ENCODE data around the gene CCDC78. TPM values are rescaled to one million over a fixed set of nuclear protein-coding genes. Genes with fewer than 3 reads are reported as not detected.

The CCDC78 gene
- total and polyA plus RNA-seq, 2 experiments from 2014 or later: 10.5 to 12.6 TPM

- Mint-ChIP-seq H3K36me3 (ENCODE audit: low read depth) (no peaks in the 10 kb centered on the region), H3K4me1 (peaks cover 10% of the 10 kb centered on the region), H3K4me3 (no peak overlapping the region), H3K27ac (no peak overlapping the region), H3K27me3 (ENCODE audit: insufficient read depth, low read depth, poor library complexity) (peaks cover 13% of the 10 kb centered on the region), H3K9me3 (no peaks in the 10 kb centered on the region; the same call in 2 of the 3 replicates)
- Histone ChIP-seq H3F3A (replicated peaks; ENCODE audit: low read depth) (0 out of 2 replicates have a peak, but pooled peaks cover 5% of the 10 kb centered on the region), H3K79me2 (replicated peaks; ENCODE audit: insufficient read depth) (no peaks in the 10 kb centered on the region), H3K36me3 (ENCODE audit: insufficient read depth) (no peaks in the 10 kb centered on the region), H2AFZ (no peak overlapping the region), H3K4me2 (no peak overlapping the region), H4K20me1 (replicated peaks; ENCODE audit: insufficient read depth) (no peaks in the 10 kb centered on the region), H3K27ac (ENCODE audit: low read depth) (no peak overlapping the region), H3K9me2 (ENCODE audit: insufficient read depth) (no peaks in the 10 kb centered on the region), H3K4me1 (ENCODE audit: insufficient read depth) (no peaks in the 10 kb centered on the region), H3K27me3 (ENCODE audit: insufficient read depth) (no peaks in the 10 kb centered on the region), H3K4me3 (no peak overlapping the region)
- ATAC-seq: no peak
- TF ChIP-seq CTCF (conservative IDR thresholded peaks at IDR 0.05; ENCODE audit: low read depth in 2 of 2): no peak
- no peak for TF ChIP-seq POLR2AphosphoS5 (IDR thresholded peaks at IDR 0.05; ENCODE audit: low read depth)
- no peak for TF ChIP-seq ZNF462 (CRISPR knock-in tag; IDR thresholded peaks at IDR 0.05)
- no peak for TF ChIP-seq ZNF114 (CRISPR knock-in tag; IDR thresholded peaks at IDR 0.05)
- no peak for TF ChIP-seq STAT1 (IDR thresholded peaks at IDR 0.05; ENCODE audit: unreplicated experiment)
- TF ChIP-seq NANOG (IDR thresholded peaks at IDR 0.05; ENCODE audit: borderline replicate concordance): no peak
- no peak for TF ChIP-seq CREB1 (CRISPR knock-in tag; IDR thresholded peaks at IDR 0.05; ENCODE audit: low read depth)
- TF ChIP-seq JUNB (IDR thresholded peaks at IDR 0.05; ENCODE audit: unreplicated experiment): no peak
- no peak for TF ChIP-seq EZH2phosphoT487 (IDR thresholded peaks at IDR 0.05; ENCODE audit: unreplicated experiment)
- TF ChIP-seq ETS1 (IDR thresholded peaks at IDR 0.05): no peak
- TF ChIP-seq ZNF331 (CRISPR knock-in tag; IDR thresholded peaks at IDR 0.05; ENCODE audit: low read depth): no peak
- TF ChIP-seq REST (IDR thresholded peaks at IDR 0.05; ENCODE audit: unreplicated experiment): no peak
- TF ChIP-seq EZH2 (IDR thresholded peaks at IDR 0.05; ENCODE audit: low read depth, unreplicated experiment): no peak
- DNase-seq (ENCODE audit: low spot score): no peak
Observed at GRCh38 chr16:746637-747036, 20.4 kb upstream of the CCDC78 start.

Data from GM23338 (cell line).